Breast epithelium (tissue), 4 donors: ENCODE measurements around the gene GAPT. TPM values are rescaled to one million over a fixed set of nuclear protein-coding genes. Genes with fewer than 3 reads are reported as not detected.

Experiments
- DNase-seq, 2 donors: peaks; one replicate each; pipeline ENCODE4 v3.0.0-alpha.2; 2019; ENCODE audit warnings: low spot score in 2 of 2
- H3K27ac ChIP-seq, 2 donors: fragments of 200-600 bp; sonication (generic) in 1 of 2; one replicate each; pipeline ENCODE4 v1.5.1; 2016 to 2019; ENCODE audit warnings: mild to moderate bottlenecking in 1 of 2
- H3K27me3 ChIP-seq, 2 donors: fragments of 200-600 bp; sonication (generic) in 1 of 2; one replicate each; pipeline versions ENCODE4 v1.5.1 to v1.6.0; 2017 to 2019; ENCODE audit warnings: control low read depth in 1 of 2, mild to moderate bottlenecking in 1 of 2
- H3K36me3 ChIP-seq: fragments of 200-600 bp; one replicate; pipeline ENCODE4 v1.5.1; 2019
- H3K4me1 ChIP-seq, 2 donors: fragments of 200-600 bp; sonication (generic); one replicate each; pipeline ENCODE4 v1.5.1; 2016 to 2019; ENCODE audit warnings: control low read depth in 1 of 2
- H3K4me3 ChIP-seq, 3 donors: fragments of 200-600 bp; sonication (generic); 1 replicate in 2 of 3; 2 replicates in 1 of 3; pipeline ENCODE4 v1.5.1; 2016 to 2019; ENCODE audit warnings: mild to moderate bottlenecking in 3 of 3, moderate library complexity in 2 of 3
- H3K9me3 ChIP-seq, 2 donors: fragments of 200-600 bp; sonication (generic) in 1 of 2; one replicate each; pipeline ENCODE4 v1.5.1; 2016 to 2019; ENCODE audit warnings: control low read depth in 1 of 2
- POLR2A ChIP-seq: fragments of 450-650 bp; IDR thresholded peaks from one replicate; pipeline ENCODE4 v1.6.1; 2016; ENCODE audit warnings: antibody characterized with exemption, mild to moderate bottlenecking, moderate library complexity
- POLR2AphosphoS5 ChIP-seq, 3 donors: sonication (generic); formaldehyde crosslinking; IDR thresholded peaks; one replicate each; pipeline ENCODE4 v1.6.1; 2017; ENCODE audit warnings: antibody characterized with exemption in 3 of 3
- intact Hi-C: fragments of 100-400 bp; cut with DNase I; formaldehyde crosslinking; loops from one replicate; pipeline ENCODE4 v1.15.1; 2023; ENCODE audit warnings: low total_unique reads
- total RNA-seq, 3 donors: library from RNA; depleted of rRNA; stranded (reverse); fragments of >200 nt; gene quantifications; one replicate each; pipeline ENCODE4 v1.1.0, GENCODE V29; 2016
- TF ChIP-seq, protein P1 (sequence below), 3 donors: fragments of 450-650 bp; IDR thresholded peaks; one replicate each; pipeline ENCODE4 v1.5.1; 2016 to 2017; ENCODE audit warnings: antibody characterized with exemption in 3 of 3, mild to moderate bottlenecking in 3 of 3, moderate library complexity in 3 of 3

The GAPT gene
- total RNA-seq, 3 donors from 2014 or later: 1.2 to 3.8 (median 1.3) TPM

- Histone ChIP-seq H3K36me3 (no peaks in the 10 kb centered on the region), H3K27me3 (no peaks in the 10 kb centered on the region), H3K4me1 (no peaks in the 10 kb centered on the region), H3K4me3 (no peak overlapping the region), H3K27ac (no peak overlapping the region), H3K9me3 (no peaks in the 10 kb centered on the region)
- no peak for DNase-seq
- no peak for TF ChIP-seq POLR2A
- TF ChIP-seq, protein P1, sequence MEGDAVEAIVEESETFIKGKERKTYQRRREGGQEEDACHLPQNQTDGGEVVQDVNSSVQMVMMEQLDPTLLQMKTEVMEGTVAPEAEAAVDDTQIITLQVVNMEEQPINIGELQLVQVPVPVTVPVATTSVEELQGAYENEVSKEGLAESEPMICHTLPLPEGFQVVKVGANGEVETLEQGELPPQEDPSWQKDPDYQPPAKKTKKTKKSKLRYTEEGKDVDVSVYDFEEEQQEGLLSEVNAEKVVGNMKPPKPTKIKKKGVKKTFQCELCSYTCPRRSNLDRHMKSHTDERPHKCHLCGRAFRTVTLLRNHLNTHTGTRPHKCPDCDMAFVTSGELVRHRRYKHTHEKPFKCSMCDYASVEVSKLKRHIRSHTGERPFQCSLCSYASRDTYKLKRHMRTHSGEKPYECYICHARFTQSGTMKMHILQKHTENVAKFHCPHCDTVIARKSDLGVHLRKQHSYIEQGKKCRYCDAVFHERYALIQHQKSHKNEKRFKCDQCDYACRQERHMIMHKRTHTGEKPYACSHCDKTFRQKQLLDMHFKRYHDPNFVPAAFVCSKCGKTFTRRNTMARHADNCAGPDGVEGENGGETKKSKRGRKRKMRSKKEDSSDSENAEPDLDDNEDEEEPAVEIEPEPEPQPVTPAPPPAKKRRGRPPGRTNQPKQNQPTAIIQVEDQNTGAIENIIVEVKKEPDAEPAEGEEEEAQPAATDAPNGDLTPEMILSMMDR (IDR thresholded peaks at IDR 0.05): no peak
- TF ChIP-seq POLR2AphosphoS5 (IDR thresholded peaks at IDR 0.05): no peak
- intact Hi-C loops: loop anchor here (10.0 kb wide), 1 partner anchor 1181 kb away; no protein-coding TSS in a partner anchor
These were observed 15.8 kb upstream of the GAPT start for GRCh38 chr5:58475404-58475803.

- H3K4me3 ChIP-seq: no peak overlapping the region
- no peaks in the 10 kb centered on the region for H3K9me3 ChIP-seq
- DNase-seq: no peak
- no peaks in the 10 kb centered on the region for H3K4me1 ChIP-seq
- TF ChIP-seq POLR2AphosphoS5 (IDR thresholded peaks at IDR 0.05): no peak
- TF ChIP-seq, protein P1 (IDR thresholded peaks at IDR 0.05): no peak
- TF ChIP-seq POLR2A: no peak
- H3K27me3 ChIP-seq: no peaks in the 10 kb centered on the region
- intact Hi-C loops: loop anchor here (10.0 kb wide), 1 partner anchor 1183 kb away; no protein-coding TSS in a partner anchor
- H3K27ac ChIP-seq: no peak overlapping the region
- H3K36me3 ChIP-seq: no peaks in the 10 kb centered on the region
These were observed 13.4 kb upstream of the GAPT start for GRCh38 chr5:58477760-58478376.

DNA sequence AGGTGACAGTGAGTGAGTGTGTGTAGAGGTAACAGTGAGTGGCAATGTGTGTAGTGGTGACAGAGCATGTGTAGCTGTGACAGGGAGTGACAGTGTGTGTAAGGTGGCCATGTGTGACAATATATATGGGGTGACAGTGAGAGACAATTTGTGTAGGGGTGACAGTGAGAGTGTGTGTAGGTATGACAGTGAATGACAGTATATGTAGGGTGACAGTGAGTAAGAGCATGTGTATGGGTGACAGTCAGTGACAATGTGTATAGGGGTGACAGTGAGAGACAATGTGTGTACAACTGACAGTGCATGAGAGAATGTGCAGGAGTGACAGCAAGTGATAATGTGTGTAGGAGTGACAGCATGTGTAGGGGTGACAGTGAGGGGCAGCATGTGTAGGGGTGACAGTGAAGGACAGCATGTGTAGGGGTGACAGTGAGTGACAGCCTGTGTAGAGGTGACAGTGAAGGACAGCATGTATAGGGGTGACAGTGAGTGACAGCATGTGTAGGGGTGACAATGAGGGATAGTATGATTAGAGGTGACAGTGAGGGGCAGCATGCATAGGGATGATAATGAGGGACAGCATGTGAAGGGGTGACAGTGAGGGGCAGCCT, 10.1 kb upstream of the GAPT start:
- Histone ChIP-seq H3K4me3 (no peak overlapping the region), H3K27me3 (no peaks in the 10 kb centered on the region), H3K36me3 (no peaks in the 10 kb centered on the region), H3K9me3 (no peaks in the 10 kb centered on the region), H3K4me1 (no peaks in the 10 kb centered on the region), H3K27ac (no peak overlapping the region)
- TF ChIP-seq POLR2A (no peak), POLR2AphosphoS5 (IDR thresholded peaks at IDR 0.05) (no peak)
- no peak for DNase-seq
- intact Hi-C loops: no loop called here

- Histone ChIP-seq H3K9me3 (no peaks in the 10 kb centered on the region), H3K4me3 (no peak overlapping the region), H3K36me3 (no peaks in the 10 kb centered on the region), H3K27ac (no peak overlapping the region), H3K27me3 (no peaks in the 10 kb centered on the region), H3K4me1 (no peaks in the 10 kb centered on the region)
- intact Hi-C loops: no loop called here
- DNase-seq: no peak
- TF ChIP-seq POLR2AphosphoS5 (IDR thresholded peaks at IDR 0.05) (no peak), POLR2A (no peak)
- TF ChIP-seq, protein P1 (IDR thresholded peaks at IDR 0.05): no peak
These were observed 9.4 kb upstream of the GAPT start for GRCh38 chr5:58481828-58482227.

- no peaks in the 10 kb centered on the region for H3K36me3 ChIP-seq
- H3K4me1 ChIP-seq: no peaks in the 10 kb centered on the region
- DNase-seq: no peak
- no peak overlapping the region for H3K4me3 ChIP-seq
- TF ChIP-seq POLR2A (no peak), POLR2AphosphoS5 (IDR thresholded peaks at IDR 0.05) (no peak)
- TF ChIP-seq, protein P1 (IDR thresholded peaks at IDR 0.05): no peak
- H3K9me3 ChIP-seq: no peaks in the 10 kb centered on the region
- H3K27ac ChIP-seq: no peak overlapping the region
- intact Hi-C loops: no loop called here
- H3K27me3 ChIP-seq: no peaks in the 10 kb centered on the region
These were observed 8.7 kb upstream of the GAPT start for GRCh38 chr5:58482536-58482935.
